Vagina (tissue), 2 donors: ENCODE data around the gene CHMP3.

ENCODE experiments used
- POLR2A ChIP-seq, 2 donors: fragments of 450-650 bp; IDR thresholded peaks; one replicate each; pipeline ENCODE4 v1.6.1; 2017; ENCODE audit warnings: antibody characterized with exemption in 2 of 2, mild to moderate bottlenecking in 2 of 2, moderate library complexity in 2 of 2
- POLR2AphosphoS5 ChIP-seq, 2 donors: sonication (generic); formaldehyde crosslinking; IDR thresholded peaks; one replicate each; pipeline ENCODE4 v1.9.0; 2017; ENCODE audit warnings: antibody characterized with exemption in 2 of 2, mild to moderate bottlenecking in 2 of 2, low read depth in 1 of 2; ENCODE audit not compliant: insufficient read depth in 1 of 2
- TF ChIP-seq, protein P1 (sequence below), 3 experiments: fragments of 450-650 bp in 2 of 3; fragments of 200-600 bp in 1 of 3; sonication (generic) in 1 of 3; IDR thresholded peaks; one replicate each; pipeline ENCODE4 v1.5.1; 2017 to 2019; ENCODE audit warnings: antibody characterized with exemption in 3 of 3, mild to moderate bottlenecking in 2 of 3, moderate library complexity in 2 of 3

DNA sequence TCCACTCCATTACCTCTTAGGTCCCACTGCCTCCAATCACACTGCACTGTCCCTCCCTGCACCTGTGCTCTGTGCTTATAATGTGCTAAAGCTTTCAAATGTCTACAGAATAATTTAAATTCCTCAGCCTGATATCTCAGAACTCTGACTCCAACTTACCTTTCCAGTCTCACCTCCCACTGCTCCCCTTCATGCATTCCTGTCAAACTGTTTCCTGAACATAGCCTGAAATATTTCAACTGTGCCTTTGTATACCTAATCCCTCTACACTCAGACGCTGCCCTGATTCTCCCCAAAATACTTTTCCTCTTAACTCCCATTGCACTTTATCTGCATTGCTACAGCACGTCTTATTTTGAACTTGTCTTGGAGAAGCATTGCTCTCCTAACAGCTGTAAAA is 40.5 kb downstream of the CHMP3 start:
- TF ChIP-seq, protein P1, sequence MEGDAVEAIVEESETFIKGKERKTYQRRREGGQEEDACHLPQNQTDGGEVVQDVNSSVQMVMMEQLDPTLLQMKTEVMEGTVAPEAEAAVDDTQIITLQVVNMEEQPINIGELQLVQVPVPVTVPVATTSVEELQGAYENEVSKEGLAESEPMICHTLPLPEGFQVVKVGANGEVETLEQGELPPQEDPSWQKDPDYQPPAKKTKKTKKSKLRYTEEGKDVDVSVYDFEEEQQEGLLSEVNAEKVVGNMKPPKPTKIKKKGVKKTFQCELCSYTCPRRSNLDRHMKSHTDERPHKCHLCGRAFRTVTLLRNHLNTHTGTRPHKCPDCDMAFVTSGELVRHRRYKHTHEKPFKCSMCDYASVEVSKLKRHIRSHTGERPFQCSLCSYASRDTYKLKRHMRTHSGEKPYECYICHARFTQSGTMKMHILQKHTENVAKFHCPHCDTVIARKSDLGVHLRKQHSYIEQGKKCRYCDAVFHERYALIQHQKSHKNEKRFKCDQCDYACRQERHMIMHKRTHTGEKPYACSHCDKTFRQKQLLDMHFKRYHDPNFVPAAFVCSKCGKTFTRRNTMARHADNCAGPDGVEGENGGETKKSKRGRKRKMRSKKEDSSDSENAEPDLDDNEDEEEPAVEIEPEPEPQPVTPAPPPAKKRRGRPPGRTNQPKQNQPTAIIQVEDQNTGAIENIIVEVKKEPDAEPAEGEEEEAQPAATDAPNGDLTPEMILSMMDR (IDR thresholded peaks at IDR 0.05), result no peak
- no peak for TF ChIP-seq POLR2A (IDR thresholded peaks at IDR 0.05)
- no peak for TF ChIP-seq POLR2AphosphoS5 (IDR thresholded peaks at IDR 0.05; ENCODE audit: insufficient read depth in 1 of 2, low read depth in 1 of 2)
